ENCODE results near the gene NCLN. TPM values are rescaled to one million over a fixed set of nuclear protein-coding genes. Genes with fewer than 3 reads are reported as not detected.

NCLN gene
- polyA plus RNA-seq, 3 donors: 28.6 to 60.9 (median 34.5) TPM

GRCh38 chr19:3227054-3227626 lies 41.4 kb downstream of the NCLN start:
- WGBS (ENCODE audit: insufficient coverage): 85% methylated on average over 6 of the region's 12 CpGs
- DNase-seq: no peak
- no peaks in the 10 kb centered on the region for H3K4me1 Mint-ChIP-seq
- Histone ChIP-seq H3K36me3 (replicated peaks in 1 of 2; ENCODE audit: control insufficient read depth in 1 of 2, insufficient read depth in 2 of 2, low read length in 2 of 2) (no peaks in the 10 kb centered on the region), H3K9ac (ENCODE audit: insufficient read depth, low read length, poor library complexity, severe bottlenecking) (no peak overlapping the region), H3K79me2 (ENCODE audit: insufficient read depth, low read length) (no peaks in the 10 kb centered on the region), H4K20me1 (ENCODE audit: insufficient read depth, low read length) (no peaks in the 10 kb centered on the region), H2AFZ (ENCODE audit: insufficient read depth, low read depth, low read length, poor library complexity, severe bottlenecking) (no peak overlapping the region), H3K9me3 (replicated peaks in 1 of 2; ENCODE audit: control insufficient read depth in 1 of 2, insufficient read depth in 1 of 2, low read length in 2 of 2) (peaks cover 0 to 5% of the 10 kb centered on the region in 2 donors), H3K27ac (ENCODE audit: low read depth in 1 of 2, low read length in 2 of 2) (no peak overlapping the region), H3K27me3 (ENCODE audit: control insufficient read depth in 2 of 2, insufficient read depth in 2 of 2, low read length in 2 of 2) (peaks cover 9 to 63% of the 10 kb centered on the region in 2 donors), H3K4me3 (replicated peaks in 1 of 3; ENCODE audit: low read depth in 2 of 3, low read length in 3 of 3) (no peak overlapping the region), H3K4me2 (replicated peaks; ENCODE audit: extremely low read depth, low read length, poor library complexity, severe bottlenecking) (no peak overlapping the region), H3K4me1 (ENCODE audit: control insufficient read depth in 1 of 2, insufficient read depth in 2 of 2, low read length in 2 of 2) (no peaks in the 10 kb centered on the region)
- H3K4me3 Mint-ChIP-seq: peak overlapping the region in 1 of 2 donors; percentile 67
- peaks cover 0 to 10% (median 0%) of the 10 kb centered on the region in 7 donors for H3K9me3 Mint-ChIP-seq
- TF ChIP-seq CTCF (IDR thresholded peaks at IDR 0.05): no peak
- H3K36me3 Mint-ChIP-seq: no peaks in the 10 kb centered on the region
- H3K27me3 Mint-ChIP-seq (ENCODE audit: low read depth in 3 of 3): peaks cover 19 to 57% (median 43%) of the 10 kb centered on the region in 3 donors
- intact Hi-C loops (cut with micrococcal nuclease): no loop called here
- no peak overlapping the region for H3K27ac Mint-ChIP-seq

GRCh38 chr19:3229346-3229743 lies 43.6 kb downstream of the NCLN start:
- Histone ChIP-seq H3K4me3 (replicated peaks in 1 of 3; ENCODE audit: low read depth in 2 of 3, low read length in 3 of 3) (no peak overlapping the region), H3K4me2 (replicated peaks; ENCODE audit: extremely low read depth, low read length, poor library complexity, severe bottlenecking) (no peak overlapping the region), H3K4me1 (ENCODE audit: control insufficient read depth in 1 of 2, insufficient read depth in 2 of 2, low read length in 2 of 2) (no peaks in the 10 kb centered on the region), H3K27me3 (ENCODE audit: control insufficient read depth in 2 of 2, insufficient read depth in 2 of 2, low read length in 2 of 2) (peaks cover 9 to 53% of the 10 kb centered on the region in 2 donors), H4K20me1 (ENCODE audit: insufficient read depth, low read length) (no peaks in the 10 kb centered on the region), H3K9ac (ENCODE audit: insufficient read depth, low read length, poor library complexity, severe bottlenecking) (no peak overlapping the region), H3K79me2 (ENCODE audit: insufficient read depth, low read length) (no peaks in the 10 kb centered on the region), H3K27ac (ENCODE audit: low read depth in 1 of 2, low read length in 2 of 2) (no peak overlapping the region), H3K9me3 (replicated peaks in 1 of 2; ENCODE audit: control insufficient read depth in 1 of 2, insufficient read depth in 1 of 2, low read length in 2 of 2) (peaks cover 0 to 5% of the 10 kb centered on the region in 2 donors), H3K36me3 (replicated peaks in 1 of 2; ENCODE audit: control insufficient read depth in 1 of 2, insufficient read depth in 2 of 2, low read length in 2 of 2) (no peaks in the 10 kb centered on the region), H2AFZ (ENCODE audit: insufficient read depth, low read depth, low read length, poor library complexity, severe bottlenecking) (no peak overlapping the region)
- DNase-seq: no peak
- H3K27me3 Mint-ChIP-seq (ENCODE audit: low read depth in 3 of 3): peaks cover 7 to 47% (median 31%) of the 10 kb centered on the region in 3 donors
- WGBS (ENCODE audit: insufficient coverage): 49% methylated on average over 9 of the region's 9 CpGs
- peak overlapping the region in 1 of 7 donors; percentile 39 for H3K27ac Mint-ChIP-seq
- H3K4me1 Mint-ChIP-seq: no peaks in the 10 kb centered on the region
- TF ChIP-seq CTCF (IDR thresholded peaks at IDR 0.05): no peak
- H3K9me3 Mint-ChIP-seq: peaks cover 0 to 8% (median 0%) of the 10 kb centered on the region in 7 donors
- intact Hi-C loops (cut with micrococcal nuclease): no loop called here
- no peaks in the 10 kb centered on the region for H3K36me3 Mint-ChIP-seq
- peak overlapping the region in 1 of 2 donors; percentile 43 for H3K4me3 Mint-ChIP-seq

Data from CD14-positive monocyte (primary cell).